Endothelial cell (in vitro differentiated cells): Measurements from ENCODE around the gene LCN6. TPM values are rescaled to one million over a fixed set of nuclear protein-coding genes. Genes with fewer than 3 reads are reported as not detected.
"Not testable (repeated sequence)": the region's sequence is repeated elsewhere in the genome, so short reads cannot be mapped to it uniquely, and the experiment has no call there.

Source experiments
- DNase-seq: peaks from one replicate; pipeline ENCODE4 v3.0.0; 2021; ENCODE audit warnings: low spot score
- H3K27ac Mint-ChIP-seq: one replicate; pipeline ENCODE4 v1.8.0; 2021; ENCODE audit warnings: mixed read lengths, inconsistent platforms; ENCODE audit not compliant: unreplicated experiment
- H3K27me3 Mint-ChIP-seq: one replicate; pipeline ENCODE4 v1.8.0; 2021; ENCODE audit warnings: mild to moderate bottlenecking, moderate library complexity, mixed read lengths, inconsistent platforms; ENCODE audit not compliant: unreplicated experiment
- H3K36me3 Mint-ChIP-seq: one replicate; pipeline ENCODE4 v1.8.0; 2021; ENCODE audit warnings: mild to moderate bottlenecking, low read depth, mixed read lengths, inconsistent platforms; ENCODE audit not compliant: unreplicated experiment
- H3K4me1 Mint-ChIP-seq: one replicate; pipeline ENCODE4 v1.8.0; 2021; ENCODE audit warnings: mild to moderate bottlenecking, mixed read lengths, inconsistent platforms; ENCODE audit not compliant: unreplicated experiment
- H3K4me3 Mint-ChIP-seq: one replicate; pipeline ENCODE4 v1.8.0; 2021; ENCODE audit warnings: mild to moderate bottlenecking, mixed read lengths, inconsistent platforms; ENCODE audit not compliant: unreplicated experiment
- H3K9me3 Mint-ChIP-seq: one replicate; pipeline ENCODE4 v1.8.0; 2021; ENCODE audit warnings: mixed read lengths, inconsistent platforms; ENCODE audit not compliant: unreplicated experiment
- total RNA-seq: library from RNA; stranded (reverse); fragmentation: NEBNext Ultra II Directional; extraction: Animal tissue kit (Norgen Biotek cat#: 25700); gene quantifications from one replicate; pipeline ENCODE4 v1.2.1, GENCODE V29; 2021; ENCODE audit not compliant: unreplicated experiment
- TF ChIP-seq, protein P1 (sequence below): fragments of 200-600 bp; sonication (generic); IDR thresholded peaks from one replicate; pipeline ENCODE4 v1.5.0; 2021; ENCODE audit warnings: antibody characterized with exemption; ENCODE audit not compliant: unreplicated experiment

LCN6 gene
- total RNA-seq, 1 donor from 2014 or later = not detected

GRCh38 chr9:136709454-136710109 is 38.7 kb downstream of the LCN6 start:
- Mint-ChIP-seq H3K27me3 (peaks cover 24% of the 10 kb centered on the region), H3K4me3 (no peak overlapping the region), H3K36me3 (peaks cover 13% of the 10 kb centered on the region), H3K9me3 (no peaks in the 10 kb centered on the region), H3K27ac (no peak overlapping the region), H3K4me1 (peaks cover 40% of the 10 kb centered on the region)
- TF ChIP-seq, protein P1, sequence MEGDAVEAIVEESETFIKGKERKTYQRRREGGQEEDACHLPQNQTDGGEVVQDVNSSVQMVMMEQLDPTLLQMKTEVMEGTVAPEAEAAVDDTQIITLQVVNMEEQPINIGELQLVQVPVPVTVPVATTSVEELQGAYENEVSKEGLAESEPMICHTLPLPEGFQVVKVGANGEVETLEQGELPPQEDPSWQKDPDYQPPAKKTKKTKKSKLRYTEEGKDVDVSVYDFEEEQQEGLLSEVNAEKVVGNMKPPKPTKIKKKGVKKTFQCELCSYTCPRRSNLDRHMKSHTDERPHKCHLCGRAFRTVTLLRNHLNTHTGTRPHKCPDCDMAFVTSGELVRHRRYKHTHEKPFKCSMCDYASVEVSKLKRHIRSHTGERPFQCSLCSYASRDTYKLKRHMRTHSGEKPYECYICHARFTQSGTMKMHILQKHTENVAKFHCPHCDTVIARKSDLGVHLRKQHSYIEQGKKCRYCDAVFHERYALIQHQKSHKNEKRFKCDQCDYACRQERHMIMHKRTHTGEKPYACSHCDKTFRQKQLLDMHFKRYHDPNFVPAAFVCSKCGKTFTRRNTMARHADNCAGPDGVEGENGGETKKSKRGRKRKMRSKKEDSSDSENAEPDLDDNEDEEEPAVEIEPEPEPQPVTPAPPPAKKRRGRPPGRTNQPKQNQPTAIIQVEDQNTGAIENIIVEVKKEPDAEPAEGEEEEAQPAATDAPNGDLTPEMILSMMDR = no peak
- DNase-seq = peak; percentile 7

DNA sequence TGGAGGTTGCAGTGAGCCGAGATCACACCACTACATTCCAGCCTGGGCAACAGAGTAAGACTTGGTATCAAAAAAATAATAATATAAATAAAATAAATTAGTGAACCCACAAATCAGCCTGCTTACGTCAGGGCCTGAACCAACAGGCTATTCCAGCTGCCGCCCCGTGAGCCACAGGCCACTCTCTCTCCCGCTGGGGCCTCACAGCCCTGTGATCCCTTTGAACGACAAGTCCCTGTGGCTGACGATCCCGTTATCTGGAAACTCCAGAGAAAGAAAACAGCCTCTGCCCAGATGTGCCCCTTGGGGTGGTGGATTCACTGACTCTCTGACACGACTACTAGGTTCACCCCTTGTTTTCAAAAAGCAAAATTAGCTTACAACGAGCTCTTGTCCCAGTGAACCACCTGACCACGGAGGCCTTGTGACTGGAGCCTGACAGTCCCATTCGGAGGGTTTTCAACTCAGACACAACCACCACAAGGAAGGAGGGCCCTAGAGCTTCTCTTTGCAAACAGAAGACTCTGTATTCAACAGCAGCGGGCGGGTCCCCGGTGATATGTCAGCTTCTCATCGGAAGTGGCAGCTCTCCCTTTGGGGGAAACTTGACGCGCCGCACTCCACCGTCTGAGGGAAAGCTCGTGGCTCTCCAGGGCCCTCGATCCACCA is 40.3 kb downstream of the LCN6 start:
- no peak overlapping the region for H3K4me3 Mint-ChIP-seq
- H3K27me3 Mint-ChIP-seq = peaks cover 24% of the 10 kb centered on the region

GRCh38 chr9:136707011-136707410 is 41.3 kb downstream of the LCN6 start:
- H3K27me3 Mint-ChIP-seq = peaks cover 27% of the 10 kb centered on the region
- no peak overlapping the region for H3K4me3 Mint-ChIP-seq
- H3K36me3 Mint-ChIP-seq = peaks cover 13% of the 10 kb centered on the region
- TF ChIP-seq, protein P1 = no peak
- peaks cover 43% of the 10 kb centered on the region for H3K4me1 Mint-ChIP-seq
- H3K27ac Mint-ChIP-seq = no peak overlapping the region
- H3K9me3 Mint-ChIP-seq = no peaks in the 10 kb centered on the region
- no peak for DNase-seq

More for the DNA sequence above, 40.3 kb downstream of the LCN6 start:
- Mint-ChIP-seq H3K27ac (no peak overlapping the region), H3K9me3 (no peaks in the 10 kb centered on the region), H3K36me3 (peaks cover 13% of the 10 kb centered on the region), H3K4me1 (peaks cover 39% of the 10 kb centered on the region)
- TF ChIP-seq, protein P1 = no peak
- no peak for DNase-seq

DNA sequence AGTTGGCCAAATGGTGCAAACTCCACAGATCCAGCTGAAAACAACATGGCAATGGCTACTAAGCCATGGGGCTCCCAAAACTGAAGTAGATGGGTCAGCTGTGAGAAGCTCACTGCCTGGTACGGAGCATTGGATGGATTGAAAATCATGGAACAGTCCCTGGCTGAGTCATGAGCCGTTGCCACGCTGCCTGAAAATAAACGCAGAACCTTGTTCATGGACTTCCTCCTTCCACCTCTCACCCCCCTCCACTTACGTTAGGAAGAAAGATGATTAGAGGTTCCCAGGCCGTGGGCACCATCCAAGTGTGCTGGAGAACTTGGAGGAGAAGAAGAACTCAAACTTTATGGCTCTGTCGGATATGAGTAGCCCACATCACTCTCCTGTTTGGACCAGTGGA is 42.8 kb downstream of the LCN6 start:
- Mint-ChIP-seq H3K27ac (peak overlapping the region; percentile 36), H3K4me1 (peaks cover 47% of the 10 kb centered on the region), H3K4me3 (peak overlapping the region; percentile 10), H3K36me3 (peaks cover 9% of the 10 kb centered on the region), H3K27me3 (peaks cover 23% of the 10 kb centered on the region), H3K9me3 (no peaks in the 10 kb centered on the region)
- TF ChIP-seq, protein P1 = no peak
- no peak for DNase-seq

- not testable (repeated sequence) for H3K36me3 Mint-ChIP-seq, DNase-seq, H3K27ac Mint-ChIP-seq, H3K4me3 Mint-ChIP-seq, H3K9me3 Mint-ChIP-seq
- Mint-ChIP-seq H3K4me1 (peaks cover 43% of the 10 kb centered on the region), H3K27me3 (peaks cover 20% of the 10 kb centered on the region)
Measured at GRCh38 chr9:136704741-136705140, 43.6 kb downstream of the LCN6 start.
